SK-N-MC (cell line): ENCODE data around the gene MS4A6E.

ENCODE experiments used
- EZH2 ChIP-seq: fragments of 200-600 bp; sonication (generic); IDR thresholded peaks from one replicate; pipeline ENCODE4 v1.6.1; 2017; ENCODE audit warnings: antibody characterized with exemption
- FOXP2 ChIP-seq: optimal IDR thresholded peaks from 2 replicates; pipeline ENCODE3; 2011; ENCODE audit warnings: mild to moderate bottlenecking, moderate library complexity; ENCODE audit not compliant: insufficient read depth; ENCODE audit errors: extremely low read length, control extremely low read depth
- POLR2AphosphoS5 ChIP-seq: IDR thresholded peaks from 2 replicates; pipeline ENCODE4 v1.6.1; 2012; ENCODE audit warnings: mild to moderate bottlenecking, low read depth, low read length, borderline replicate concordance

DNA sequence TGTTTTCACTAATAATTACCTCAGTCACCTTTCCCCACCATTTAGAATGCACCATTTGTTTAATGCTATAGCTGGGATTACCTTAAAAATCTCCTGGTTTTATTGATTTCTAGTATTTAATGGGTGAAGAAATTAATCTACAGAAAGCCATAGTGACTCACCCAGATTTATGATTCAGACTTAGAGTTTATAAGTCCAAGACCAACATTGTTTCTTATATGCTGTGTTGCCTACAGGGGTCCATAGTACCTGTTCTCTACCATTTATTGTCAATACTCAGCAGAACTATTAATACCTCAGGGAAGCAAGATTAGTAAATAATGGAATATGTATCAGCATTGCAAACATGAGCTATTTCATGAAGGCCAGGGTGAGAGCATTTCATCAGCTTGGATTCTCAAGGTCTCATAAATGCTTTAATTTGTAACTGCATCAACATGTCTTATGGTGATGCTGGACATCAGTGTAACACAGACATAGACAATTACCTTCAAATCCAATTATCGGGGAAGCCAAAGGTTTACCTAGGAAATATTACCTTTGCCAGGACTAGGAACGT is 43.3 kb downstream of the MS4A6E start:
- TF ChIP-seq POLR2AphosphoS5 (no peak), EZH2 (no peak), FOXP2 (no peak)
